Esophagus squamous epithelium (tissue), 4 donors: ENCODE results near the gene TBCK.

Source experiments
- CTCF ChIP-seq, 6 experiments: fragments of 450-650 bp in 4 of 6; fragments of 200-600 bp in 2 of 6; sonication (generic) in 2 of 6; IDR thresholded peaks; one replicate each; pipeline ENCODE4 v1.5.1; 2016 to 2019; ENCODE audit warnings: antibody characterized with exemption in 6 of 6, mild to moderate bottlenecking in 4 of 6, moderate library complexity in 4 of 6
- POLR2A ChIP-seq, 4 donors: fragments of 450-650 bp; IDR thresholded peaks; one replicate each; pipeline ENCODE4 v1.6.1; 2017; ENCODE audit warnings: antibody characterized with exemption in 4 of 4, mild to moderate bottlenecking in 4 of 4, moderate library complexity in 3 of 4

DNA sequence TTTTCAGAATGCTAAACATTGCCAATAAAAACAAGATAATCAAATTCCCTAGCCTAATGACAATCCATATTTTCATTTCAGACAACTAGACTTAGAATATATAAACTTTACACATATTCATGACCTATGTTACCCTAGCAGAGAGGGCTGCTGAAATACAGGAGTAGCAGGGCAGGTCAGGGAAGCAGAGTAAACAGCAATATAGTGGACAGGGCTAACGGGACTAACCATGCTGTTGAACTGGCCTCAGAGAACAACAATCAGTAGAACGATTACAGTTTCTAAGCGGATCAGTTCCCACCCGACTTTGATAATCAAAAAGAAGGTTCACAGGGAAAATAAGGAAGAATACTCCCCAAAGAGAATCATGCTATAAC lies 14.0 kb downstream of the TBCK start:
- no peak for TF ChIP-seq POLR2A (IDR thresholded peaks at IDR 0.05)
- TF ChIP-seq CTCF (IDR thresholded peaks at IDR 0.05) = no peak
